Body of pancreas (tissue), 4 donors: ENCODE measurements around the gene CHMP4A. TPM values are rescaled to one million over a fixed set of nuclear protein-coding genes. Genes with fewer than 3 reads are reported as not detected.

Source experiments
- ATAC-seq: fragments of 150-250 bp; one replicate; pipeline ENCODE4 v1.9.1; 2016
- DNase-seq, 4 donors: peaks; one replicate each; pipeline ENCODE4 v3.0.0-alpha.2; 2019
- H3K27ac ChIP-seq, 4 donors: fragments of 200-600 bp; sonication (generic); 1 replicate in 3 of 4; 2 replicates in 1 of 4; pipeline versions ENCODE4 v1.5.1 to v1.6.1; 2016 to 2019; ENCODE audit warnings: mild to moderate bottlenecking in 1 of 4, mixed read lengths in 1 of 4, moderate library complexity in 1 of 4
- H3K27me3 ChIP-seq, 2 donors: fragments of 200-600 bp; sonication (generic); one replicate each; pipeline ENCODE4 v1.6.0; 2016; ENCODE audit warnings: mild to moderate bottlenecking in 1 of 2
- H3K36me3 ChIP-seq, 2 donors: fragments of 200-600 bp; sonication (generic); replicated peaks in 1 of 2; 2 replicates each; pipeline ENCODE4 v1.5.1; 2016; ENCODE audit warnings: low read depth in 2 of 2; ENCODE audit not compliant: insufficient read depth in 1 of 2
- H3K4me1 ChIP-seq: fragments of 200-600 bp; sonication (generic); one replicate; pipeline ENCODE4 v1.6.0; 2016
- H3K4me3 ChIP-seq, 2 donors: fragments of 200-600 bp; sonication (generic); 1 replicate in 1 of 2; 2 replicates in 1 of 2; pipeline ENCODE4 v1.5.1; 2016 to 2019
- H3K9me3 ChIP-seq, 3 donors: fragments of 200-600 bp; sonication (generic); 1 replicate in 2 of 3; 2 replicates in 1 of 3; pipeline ENCODE4 v1.5.1; 2016
- POLR2A ChIP-seq, 3 donors: fragments of 450-650 bp; IDR thresholded peaks; one replicate each; pipeline ENCODE4 v1.6.1; 2016; ENCODE audit warnings: antibody characterized with exemption in 3 of 3, mild to moderate bottlenecking in 2 of 3
- WGBS, 2 donors: methylation state at CpG; one replicate each; pipeline ENCODE4 v1.1.5; 2017; 5-methylcytosine and 5-hydroxymethylcytosine counted together
- intact Hi-C: fragments of 100-400 bp; cut with DNase I; formaldehyde crosslinking; loops from one replicate; pipeline ENCODE4 v1.15.1; 2023
- total RNA-seq, 2 donors: library from RNA; depleted of rRNA; stranded (reverse); fragments of >200 nt; gene quantifications; one replicate each; pipeline ENCODE4 v1.1.0, GENCODE V29; 2016
- TF ChIP-seq, protein P1 (sequence below), 7 experiments: fragments of 450-650 bp in 4 of 7; fragments of 200-600 bp in 3 of 7; sonication (generic) in 3 of 7; IDR thresholded peaks; one replicate each; pipeline ENCODE4 v1.5.1; 2016 to 2019; ENCODE audit warnings: antibody characterized with exemption in 7 of 7

Gene CHMP4A
- total RNA-seq, 2 donors from 2014 or later: 28.5 to 32.0 TPM

DNA sequence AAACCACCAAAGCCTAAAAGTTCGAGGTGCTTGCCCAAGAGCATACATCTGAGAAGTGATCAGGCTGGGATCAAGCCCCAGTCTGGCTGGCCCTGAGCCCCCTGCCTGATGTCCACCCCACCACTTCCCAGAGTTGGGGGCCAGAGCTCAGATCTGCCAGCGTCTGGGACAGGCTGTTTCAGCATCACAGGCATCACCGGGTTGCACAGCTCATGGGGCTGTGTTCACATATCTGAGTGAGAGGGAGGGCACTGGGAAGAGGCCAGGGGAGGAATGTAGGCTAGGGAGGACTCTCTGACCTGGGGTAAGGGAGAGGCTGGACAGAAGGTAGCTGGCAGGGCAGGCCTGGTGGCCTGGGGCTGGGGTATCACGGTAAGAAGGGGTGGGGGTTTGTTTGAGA lies 43.7 kb upstream of the CHMP4A start:
- Histone ChIP-seq H3K27ac (no peak overlapping the region), H3K36me3 (peaks cover 0 to 2% of the 10 kb centered on the region in 2 donors), H3K27me3 (no peaks in the 10 kb centered on the region), H3K9me3 (no peaks in the 10 kb centered on the region), H3K4me3 (no peak overlapping the region), H3K4me1 (peaks cover 15% of the 10 kb centered on the region)
- TF ChIP-seq, protein P1, sequence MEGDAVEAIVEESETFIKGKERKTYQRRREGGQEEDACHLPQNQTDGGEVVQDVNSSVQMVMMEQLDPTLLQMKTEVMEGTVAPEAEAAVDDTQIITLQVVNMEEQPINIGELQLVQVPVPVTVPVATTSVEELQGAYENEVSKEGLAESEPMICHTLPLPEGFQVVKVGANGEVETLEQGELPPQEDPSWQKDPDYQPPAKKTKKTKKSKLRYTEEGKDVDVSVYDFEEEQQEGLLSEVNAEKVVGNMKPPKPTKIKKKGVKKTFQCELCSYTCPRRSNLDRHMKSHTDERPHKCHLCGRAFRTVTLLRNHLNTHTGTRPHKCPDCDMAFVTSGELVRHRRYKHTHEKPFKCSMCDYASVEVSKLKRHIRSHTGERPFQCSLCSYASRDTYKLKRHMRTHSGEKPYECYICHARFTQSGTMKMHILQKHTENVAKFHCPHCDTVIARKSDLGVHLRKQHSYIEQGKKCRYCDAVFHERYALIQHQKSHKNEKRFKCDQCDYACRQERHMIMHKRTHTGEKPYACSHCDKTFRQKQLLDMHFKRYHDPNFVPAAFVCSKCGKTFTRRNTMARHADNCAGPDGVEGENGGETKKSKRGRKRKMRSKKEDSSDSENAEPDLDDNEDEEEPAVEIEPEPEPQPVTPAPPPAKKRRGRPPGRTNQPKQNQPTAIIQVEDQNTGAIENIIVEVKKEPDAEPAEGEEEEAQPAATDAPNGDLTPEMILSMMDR (IDR thresholded peaks at IDR 0.05): no peak
- no peak for TF ChIP-seq POLR2A (IDR thresholded peaks at IDR 0.05)
- ATAC-seq: no peak
- intact Hi-C loops: no loop called here
- WGBS, 2 donors: 74 to 79% methylated on average over 4 of the region's 4 CpGs
- DNase-seq: no peak

DNA sequence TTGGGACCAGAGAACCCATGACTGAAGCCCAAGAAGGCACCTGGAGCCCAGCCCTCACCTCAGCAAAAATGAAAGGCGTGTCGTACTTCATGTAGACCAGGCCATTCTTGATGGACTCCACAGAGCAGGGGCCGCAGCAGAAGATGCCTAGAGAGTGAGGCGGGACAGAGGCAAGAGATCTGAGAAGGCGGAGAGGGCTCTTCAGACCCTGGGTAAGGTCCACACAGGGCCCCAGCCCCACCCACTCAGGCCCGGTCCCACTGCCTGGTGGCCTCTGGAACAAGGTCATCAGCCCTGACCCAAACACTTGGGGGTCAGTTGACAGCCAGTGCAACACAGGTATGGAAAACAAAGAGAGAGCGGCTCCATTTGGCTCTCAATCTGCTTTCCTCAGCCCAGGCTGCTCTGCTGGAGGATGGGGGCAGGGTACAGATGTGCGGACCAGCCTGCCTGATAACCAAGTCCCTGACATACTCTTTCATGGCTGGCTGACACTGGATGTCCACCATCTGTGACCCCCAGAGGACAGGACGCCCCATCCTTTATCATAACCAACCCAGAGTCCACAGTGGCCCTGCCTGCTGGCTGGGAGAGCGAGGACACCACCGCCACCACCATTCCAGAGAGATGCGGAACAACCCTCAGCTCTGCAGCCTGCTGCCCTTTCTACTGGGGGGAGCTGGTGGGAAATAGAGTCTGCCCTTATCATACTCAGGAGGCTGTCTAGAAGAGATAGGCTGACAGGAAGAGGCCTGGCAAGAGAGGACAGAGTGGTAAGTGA lies 42.8 kb upstream of the CHMP4A start:
- no peak for DNase-seq

DNA sequence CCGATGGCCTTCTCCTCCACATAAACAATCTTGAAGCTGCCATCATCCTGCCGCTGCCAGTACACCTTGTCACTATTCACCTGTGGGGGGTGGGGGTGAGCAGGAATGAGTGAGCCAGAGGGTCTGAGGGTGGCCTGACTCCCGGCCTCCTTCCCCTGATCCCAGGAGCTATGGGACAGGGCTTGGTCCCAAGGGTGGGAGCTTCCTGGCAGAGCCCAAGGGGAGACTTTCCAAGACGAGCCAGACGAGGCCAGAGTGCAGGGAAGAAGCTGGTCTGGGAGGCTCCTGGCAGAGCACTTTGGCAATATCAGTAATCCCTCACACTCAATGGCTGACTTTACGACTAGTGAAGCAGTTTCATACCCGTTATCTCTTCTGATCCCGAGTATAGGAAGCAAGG lies 42.1 kb upstream of the CHMP4A start:
- intact Hi-C loops: no loop called here
- Histone ChIP-seq H3K27ac (no peak overlapping the region), H3K4me3 (no peak overlapping the region), H3K9me3 (no peaks in the 10 kb centered on the region), H3K4me1 (peaks cover 15% of the 10 kb centered on the region), H3K27me3 (no peaks in the 10 kb centered on the region), H3K36me3 (peaks cover 0 to 2% of the 10 kb centered on the region in 2 donors)
- ATAC-seq (no peak), DNase-seq (no peak)
- 88 to 93% methylated on average over 8 of the region's 8 CpGs for whole genome bisulfite sequencing, 2 donors
- TF ChIP-seq POLR2A (IDR thresholded peaks at IDR 0.05): no peak
- TF ChIP-seq, protein P1 (IDR thresholded peaks at IDR 0.05): no peak

More for the DNA sequence above, 42.8 kb upstream of the CHMP4A start:
- no peaks in the 10 kb centered on the region for H3K9me3 ChIP-seq
- TF ChIP-seq, protein P1 (IDR thresholded peaks at IDR 0.05): no peak
- no peak for TF ChIP-seq POLR2A (IDR thresholded peaks at IDR 0.05)
- H3K36me3 ChIP-seq: peaks cover 0 to 2% of the 10 kb centered on the region in 2 donors
- H3K4me3 ChIP-seq: no peak overlapping the region
- 83 to 90% methylated on average over 9 to 12 of the region's 12 CpGs for WGBS, 2 donors
- no peak overlapping the region for H3K27ac ChIP-seq
- ATAC-seq: no peak
- intact Hi-C loops: no loop called here
- H3K4me1 ChIP-seq: peaks cover 15% of the 10 kb centered on the region
- H3K27me3 ChIP-seq: no peaks in the 10 kb centered on the region

DNA sequence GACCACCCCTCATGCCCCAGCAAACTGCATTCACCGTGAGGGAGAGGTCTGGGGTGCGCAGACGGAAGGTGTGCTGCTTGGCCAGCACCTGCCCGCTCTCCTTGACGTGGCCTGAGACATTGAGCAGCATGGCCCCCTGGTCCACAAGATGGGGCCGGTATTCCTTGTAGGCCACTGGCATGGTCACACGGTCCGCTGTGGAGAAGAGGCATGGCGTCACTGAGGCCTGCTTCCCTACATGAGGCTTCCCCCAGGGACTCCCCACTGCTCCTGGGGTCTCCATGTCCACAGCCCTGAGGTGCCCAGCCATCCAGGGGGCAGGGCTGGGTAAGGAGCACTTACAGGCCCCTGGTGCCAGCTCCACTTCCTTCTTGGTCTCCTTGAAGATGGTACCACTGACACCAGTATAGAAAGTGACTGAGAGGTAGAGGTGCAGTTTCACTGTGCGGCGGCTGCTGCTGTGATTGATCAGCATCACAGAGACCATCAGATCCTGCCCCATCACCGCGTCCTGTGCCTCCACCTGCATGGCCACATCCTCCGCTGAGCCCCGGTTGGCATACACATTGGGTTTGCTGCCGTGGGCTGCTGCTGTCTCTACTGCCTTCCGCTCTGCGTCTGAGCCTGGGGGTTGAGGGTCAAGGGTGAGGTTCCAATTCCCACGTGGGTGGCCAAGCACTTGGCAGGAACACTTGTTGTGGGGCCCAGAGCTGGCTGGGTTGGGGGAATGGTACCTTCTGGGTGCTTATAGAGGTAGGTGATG lies 41.5 kb upstream of the CHMP4A start:
- H3K27me3 ChIP-seq: no peaks in the 10 kb centered on the region
- peaks cover 0 to 2% of the 10 kb centered on the region in 2 donors for H3K36me3 ChIP-seq
- H3K27ac ChIP-seq: no peak overlapping the region
- H3K4me3 ChIP-seq: no peak overlapping the region
- ATAC-seq (no peak), DNase-seq (no peak)
- no peaks in the 10 kb centered on the region for H3K9me3 ChIP-seq
- TF ChIP-seq, protein P1 (IDR thresholded peaks at IDR 0.05): no peak
- TF ChIP-seq POLR2A (IDR thresholded peaks at IDR 0.05): no peak
- peaks cover 9% of the 10 kb centered on the region for H3K4me1 ChIP-seq
- intact Hi-C loops: loop anchor here (5.0 kb wide), 1 partner anchor 32 kb away; no protein-coding TSS in a partner anchor
- 91 to 93% methylated on average over 7 to 19 of the region's 19 CpGs for WGBS, 2 donors
